ENCODE data around the gene LIF.
"Not testable (repeated sequence)": the region's sequence is repeated elsewhere in the genome, so short reads cannot be mapped to it uniquely, and the experiment has no call there.

Gene LIF

GRCh38 chr22:30238136-30238535, 8.4 kb downstream of the LIF start:
- ChIA-PET POLR2A (interaction anchor here (1.6 kb wide), 1 partner anchor 8 kb away, joined by 5 read pairs; the partner anchor contains the start of gene LIF), CTCF (interaction anchor here (0.7 kb wide), 1 partner anchor 191 kb away, joined by 3 read pairs; no protein-coding TSS in a partner anchor)
- TF ChIP-seq FOXK2 (IDR thresholded peaks at IDR 0.05) (no peak), ARNT (IDR thresholded peaks at IDR 0.05) (no peak), SUZ12 (IDR thresholded peaks at IDR 0.05) (no peak), L3MBTL2 (conservative IDR thresholded peaks at IDR 0.05) (no peak), FOXA1 (IDR thresholded peaks at IDR 0.05) (no peak), HDGF (IDR thresholded peaks at IDR 0.05; ENCODE audit: borderline replicate concordance) (no peak), LEF1 (IDR thresholded peaks at IDR 0.05; ENCODE audit: borderline replicate concordance) (no peak), ELF4 (IDR thresholded peaks at IDR 0.05) (no peak), FOXM1 (IDR thresholded peaks at IDR 0.05; ENCODE audit: borderline replicate concordance) (no peak), PKNOX1 (IDR thresholded peaks at IDR 0.05) (no peak), CTBP1 (IDR thresholded peaks at IDR 0.05; ENCODE audit: borderline replicate concordance) (no peak), NFRKB (IDR thresholded peaks at IDR 0.05) (no peak), TARDBP (IDR thresholded peaks at IDR 0.05) (no peak), ZNF384 (IDR thresholded peaks at IDR 0.05) (no peak), SP1 (IDR thresholded peaks at IDR 0.05) (no peak), BHLHE40 (IDR thresholded peaks at IDR 0.05; ENCODE audit: borderline replicate concordance) (no peak)
- DNase-seq (ENCODE audit: extremely low spot score) = no peak

GRCh38 chr22:30236875-30237274, 9.7 kb downstream of the LIF start:
- TF ChIP-seq NFRKB (IDR thresholded peaks at IDR 0.05) (no peak), ELF4 (IDR thresholded peaks at IDR 0.05) (no peak), HDGF (IDR thresholded peaks at IDR 0.05; ENCODE audit: borderline replicate concordance) (no peak), FOXA1 (IDR thresholded peaks at IDR 0.05) (no peak), LEF1 (IDR thresholded peaks at IDR 0.05; ENCODE audit: borderline replicate concordance) (no peak), ZNF384 (IDR thresholded peaks at IDR 0.05) (no peak), FOXM1 (IDR thresholded peaks at IDR 0.05; ENCODE audit: borderline replicate concordance) (no peak)
- POLR2A ChIA-PET = interaction anchor here (1.6 kb wide), 1 partner anchor 9 kb away, joined by 5 read pairs; the partner anchor contains the start of gene LIF
- no peak for DNase-seq (ENCODE audit: extremely low spot score)
- CTCF ChIA-PET = no interaction called here

GRCh38 chr22:30235687-30236170, 10.8 kb downstream of the LIF start:
- POLR2A ChIA-PET = no interaction called here
- no peak for DNase-seq (ENCODE audit: extremely low spot score)
- TF ChIP-seq ELF4 (IDR thresholded peaks at IDR 0.05) (no peak), LEF1 (IDR thresholded peaks at IDR 0.05; ENCODE audit: borderline replicate concordance) (no peak), TARDBP (IDR thresholded peaks at IDR 0.05) (no peak), PKNOX1 (IDR thresholded peaks at IDR 0.05) (no peak), BHLHE40 (IDR thresholded peaks at IDR 0.05; ENCODE audit: borderline replicate concordance) (no peak), NFRKB (IDR thresholded peaks at IDR 0.05) (no peak), FOXK2 (IDR thresholded peaks at IDR 0.05) (no peak), L3MBTL2 (conservative IDR thresholded peaks at IDR 0.05) (no peak), FOXM1 (IDR thresholded peaks at IDR 0.05; ENCODE audit: borderline replicate concordance) (no peak), ARNT (IDR thresholded peaks at IDR 0.05) (no peak), HDGF (IDR thresholded peaks at IDR 0.05; ENCODE audit: borderline replicate concordance) (no peak), SUZ12 (IDR thresholded peaks at IDR 0.05) (no peak), FOXA1 (IDR thresholded peaks at IDR 0.05) (no peak), CTBP1 (IDR thresholded peaks at IDR 0.05; ENCODE audit: borderline replicate concordance) (no peak)
- CTCF ChIA-PET = interaction anchor here (1.2 kb wide), 1 partner anchor 20 kb away, joined by 5 read pairs; no protein-coding TSS in a partner anchor

DNA sequence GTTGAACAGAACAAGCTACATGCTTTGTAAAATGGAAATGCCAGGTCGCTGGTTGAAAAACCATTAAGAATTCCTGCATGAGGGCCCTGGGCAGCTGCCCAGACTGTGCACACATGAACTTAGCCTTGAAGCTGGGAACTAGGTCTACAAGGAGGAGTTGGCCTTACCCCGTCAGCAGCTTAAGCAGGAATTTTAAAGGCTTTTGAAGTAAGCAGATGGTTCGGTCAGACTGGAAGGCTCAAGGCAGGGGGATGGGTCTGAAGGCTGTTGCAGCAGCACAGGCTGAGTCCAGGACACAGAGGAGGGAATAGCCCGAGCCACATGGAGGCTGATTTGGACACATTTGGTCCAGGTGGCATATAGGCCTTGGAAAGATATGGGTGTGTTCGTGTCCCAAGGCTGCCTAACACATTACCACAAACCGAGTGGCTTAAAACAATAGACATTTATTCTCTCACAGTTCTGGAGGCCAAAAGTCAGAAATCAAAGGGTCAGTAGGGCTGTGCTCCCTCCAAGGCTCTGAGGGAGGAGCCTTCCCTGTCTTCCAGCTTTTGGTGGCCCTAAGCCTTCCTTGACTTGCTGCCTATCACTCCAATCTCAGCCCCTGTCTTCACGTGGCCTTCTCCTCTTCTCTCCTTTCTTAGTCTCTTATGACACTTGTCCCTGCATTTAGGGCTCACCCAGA, 11.6 kb downstream of the LIF start:
- POLR2A ChIA-PET = no interaction called here
- TF ChIP-seq FOXK2 (IDR thresholded peaks at IDR 0.05) = no peak
- TF ChIP-seq SUZ12 (IDR thresholded peaks at IDR 0.05) = no peak
- TF ChIP-seq L3MBTL2 (conservative IDR thresholded peaks at IDR 0.05) = no peak
- TF ChIP-seq FOXM1 (IDR thresholded peaks at IDR 0.05; ENCODE audit: borderline replicate concordance) = no peak
- no peak for TF ChIP-seq TARDBP (IDR thresholded peaks at IDR 0.05)
- TF ChIP-seq SP1 (IDR thresholded peaks at IDR 0.05) = no peak
- TF ChIP-seq BHLHE40 (IDR thresholded peaks at IDR 0.05; ENCODE audit: borderline replicate concordance) = no peak
- no peak for TF ChIP-seq ZNF384 (IDR thresholded peaks at IDR 0.05)
- no peak for TF ChIP-seq CTBP1 (IDR thresholded peaks at IDR 0.05; ENCODE audit: borderline replicate concordance)
- no peak for TF ChIP-seq ARNT (IDR thresholded peaks at IDR 0.05)
- DNase-seq (ENCODE audit: extremely low spot score) = no peak
- CTCF ChIA-PET = interaction anchor here (1.2 kb wide), 1 partner anchor 21 kb away, joined by 5 read pairs; no protein-coding TSS in a partner anchor

DNA sequence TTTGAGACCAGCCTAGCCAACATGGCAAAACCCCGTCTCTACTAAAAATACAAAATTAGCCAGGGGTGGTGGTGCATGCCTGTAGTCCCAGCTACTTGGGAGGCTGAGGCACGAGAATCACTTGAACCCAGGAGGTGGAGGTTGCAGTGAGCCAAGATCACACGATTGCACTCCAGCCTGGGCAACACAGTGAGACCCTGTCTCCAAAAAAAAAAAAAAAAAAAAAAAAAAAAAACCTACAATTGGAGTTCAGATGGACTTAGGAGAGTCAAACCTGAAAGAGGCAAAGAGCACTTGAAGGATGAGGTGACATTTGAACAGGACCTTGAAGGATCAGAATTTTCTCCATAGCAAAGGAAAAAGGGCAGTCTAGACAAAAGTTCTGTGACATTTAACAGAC, 12.2 kb downstream of the LIF start:
- CTCF ChIA-PET; DNase-seq (ENCODE audit: extremely low spot score); POLR2A ChIA-PET: not testable (repeated sequence)
- peak; percentile 60 for TF ChIP-seq ZNF384 (IDR thresholded peaks at IDR 0.05)

GRCh38 chr22:30233582-30233981, 13.0 kb downstream of the LIF start:
- DNase-seq (ENCODE audit: extremely low spot score) = no peak
- POLR2A ChIA-PET = no interaction called here
- TF ChIP-seq FOXK2 (IDR thresholded peaks at IDR 0.05) = no peak
- TF ChIP-seq SP1 (IDR thresholded peaks at IDR 0.05) = no peak
- no peak for TF ChIP-seq FOXA1 (IDR thresholded peaks at IDR 0.05)
- TF ChIP-seq ARNT (IDR thresholded peaks at IDR 0.05) = no peak
- no peak for TF ChIP-seq L3MBTL2 (conservative IDR thresholded peaks at IDR 0.05)
- no peak for TF ChIP-seq ELF4 (IDR thresholded peaks at IDR 0.05)
- TF ChIP-seq NFRKB (IDR thresholded peaks at IDR 0.05) = no peak
- no peak for TF ChIP-seq LEF1 (IDR thresholded peaks at IDR 0.05; ENCODE audit: borderline replicate concordance)
- TF ChIP-seq CTBP1 (IDR thresholded peaks at IDR 0.05; ENCODE audit: borderline replicate concordance) = no peak
- TF ChIP-seq HDGF (IDR thresholded peaks at IDR 0.05; ENCODE audit: borderline replicate concordance) = no peak
- TF ChIP-seq PKNOX1 (IDR thresholded peaks at IDR 0.05) = no peak
- TF ChIP-seq ZNF384 (IDR thresholded peaks at IDR 0.05) = no peak
- no peak for TF ChIP-seq TARDBP (IDR thresholded peaks at IDR 0.05)
- TF ChIP-seq BHLHE40 (IDR thresholded peaks at IDR 0.05; ENCODE audit: borderline replicate concordance) = no peak
- TF ChIP-seq SUZ12 (IDR thresholded peaks at IDR 0.05) = no peak
- TF ChIP-seq FOXM1 (IDR thresholded peaks at IDR 0.05; ENCODE audit: borderline replicate concordance) = no peak
- CTCF ChIA-PET = interaction anchor here (0.5 kb wide), 1 partner anchor 55 kb away, joined by 3 read pairs; no protein-coding TSS in a partner anchor

Measured in HEK293T (cell line).